ENCODE data around the gene MC3R.

MC3R gene

DNA sequence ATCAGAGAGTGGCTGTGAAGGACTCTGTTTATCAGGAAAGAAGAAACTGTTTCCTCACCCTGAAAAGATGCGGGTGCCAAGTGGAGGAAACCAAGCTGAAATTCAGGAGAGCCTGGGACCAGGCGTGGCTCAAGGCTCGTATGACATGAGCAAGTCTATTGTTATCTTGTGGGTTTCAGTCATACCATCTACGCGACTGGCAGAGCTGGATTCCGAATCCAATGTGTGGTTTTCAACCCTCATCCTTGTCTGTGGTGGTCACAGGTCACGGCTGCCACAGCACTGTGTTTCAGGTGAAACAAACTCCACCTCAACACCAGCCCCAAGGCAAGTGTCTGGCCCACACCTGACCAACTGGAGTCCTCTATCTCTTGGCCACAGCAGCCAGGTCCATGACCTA, 9.1 kb downstream of the MC3R start:
- no peak for DNase-seq

DNA sequence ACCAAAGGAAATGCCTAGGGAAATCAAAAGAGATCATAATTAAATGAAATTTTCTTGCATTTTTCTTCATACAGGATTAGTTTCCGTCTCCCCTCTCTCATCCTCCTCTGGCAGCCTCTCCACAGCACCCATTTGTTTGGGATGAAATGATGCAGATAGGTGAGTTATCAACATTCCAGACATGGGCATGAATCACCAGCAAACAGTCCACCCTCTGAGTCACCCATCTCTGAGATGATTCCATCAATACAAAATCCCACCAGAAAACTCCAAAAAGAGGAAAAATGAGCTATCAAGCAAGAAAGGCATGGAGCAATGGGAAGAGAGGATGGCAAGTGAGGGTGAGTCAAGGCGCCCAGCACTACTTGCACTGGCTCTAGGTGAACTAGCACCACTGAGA, 11.4 kb downstream of the MC3R start:
- no peak for DNase-seq

DNA sequence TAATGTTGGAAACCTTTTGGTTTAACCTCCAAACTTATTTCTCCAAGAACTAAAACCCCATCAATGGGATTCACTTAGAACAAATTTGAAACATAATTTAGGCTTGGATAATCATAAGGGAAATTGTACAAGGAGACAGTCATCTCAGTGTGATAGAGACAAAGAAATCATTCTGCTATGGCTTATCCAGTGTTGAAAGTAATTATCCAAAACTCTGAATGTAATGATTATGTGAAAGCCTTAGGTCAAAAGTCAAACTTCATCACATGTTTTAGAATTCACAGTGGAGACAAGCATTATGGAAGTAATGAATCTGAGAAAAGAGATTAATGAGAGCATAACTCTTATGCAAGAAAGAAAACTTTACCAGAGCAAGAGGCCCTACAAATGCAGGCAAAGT, 20.0 kb downstream of the MC3R start:
- no peak for DNase-seq

DNA sequence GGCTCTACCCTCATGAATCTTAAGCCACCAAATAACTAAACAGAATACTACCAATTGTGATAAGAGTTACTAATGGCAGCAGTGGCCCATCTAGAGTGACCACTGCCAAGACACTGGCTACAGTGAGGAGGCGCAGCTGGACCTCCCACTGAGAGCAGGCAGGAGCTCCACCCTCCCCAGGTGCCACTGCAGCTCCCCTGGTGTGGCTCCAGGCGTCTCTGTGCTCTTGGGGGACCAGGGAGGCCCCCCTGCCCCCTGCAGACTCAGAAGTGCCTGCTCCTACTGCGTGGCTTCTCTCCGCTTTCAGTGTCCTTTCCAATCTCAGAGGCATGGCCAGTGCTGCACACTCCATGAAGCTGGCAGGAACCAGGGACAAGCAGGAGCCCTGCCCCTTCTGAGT, 23.4 kb downstream of the MC3R start:
- no peak for DNase-seq

DNA sequence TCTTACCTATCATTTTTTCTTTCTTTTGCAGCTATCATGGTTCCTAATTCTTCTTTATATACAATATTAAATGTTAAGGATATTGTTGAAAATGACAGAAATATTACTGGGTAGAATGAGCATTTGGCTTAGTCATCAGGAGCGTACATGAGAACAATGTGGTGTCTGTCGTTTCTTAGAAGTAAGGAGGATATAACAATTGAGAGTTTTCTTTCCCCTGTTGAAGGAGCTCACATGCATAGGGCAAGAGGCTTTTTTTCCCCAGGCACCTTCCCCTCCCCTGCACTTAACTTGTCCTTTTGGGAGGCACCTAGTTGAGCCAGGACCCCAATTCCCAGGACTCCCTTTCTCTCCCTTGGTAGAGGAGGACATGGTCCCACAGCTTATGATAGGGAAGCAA, 25.0 kb downstream of the MC3R start:
- no peak for DNase-seq

DNA sequence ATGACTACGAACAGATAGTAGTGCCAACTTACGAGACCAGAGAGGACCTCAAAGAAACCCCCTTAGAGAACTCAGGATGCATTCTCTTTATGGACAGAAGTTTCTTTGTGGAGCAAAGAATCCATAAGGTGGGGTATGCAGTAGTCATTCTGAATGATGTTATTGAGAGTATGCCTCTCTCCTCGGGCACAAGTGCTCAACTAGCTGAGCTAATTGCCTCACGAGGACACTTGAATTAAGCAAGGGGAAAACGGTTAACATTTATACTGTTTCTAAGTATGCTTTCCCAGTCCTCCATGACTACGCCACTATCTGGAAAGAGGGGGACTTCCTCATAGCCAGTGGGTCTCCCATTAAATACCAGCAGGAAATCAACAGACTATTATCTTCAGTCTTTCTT, 25.6 kb downstream of the MC3R start:
- DNase-seq, result no peak

DNA sequence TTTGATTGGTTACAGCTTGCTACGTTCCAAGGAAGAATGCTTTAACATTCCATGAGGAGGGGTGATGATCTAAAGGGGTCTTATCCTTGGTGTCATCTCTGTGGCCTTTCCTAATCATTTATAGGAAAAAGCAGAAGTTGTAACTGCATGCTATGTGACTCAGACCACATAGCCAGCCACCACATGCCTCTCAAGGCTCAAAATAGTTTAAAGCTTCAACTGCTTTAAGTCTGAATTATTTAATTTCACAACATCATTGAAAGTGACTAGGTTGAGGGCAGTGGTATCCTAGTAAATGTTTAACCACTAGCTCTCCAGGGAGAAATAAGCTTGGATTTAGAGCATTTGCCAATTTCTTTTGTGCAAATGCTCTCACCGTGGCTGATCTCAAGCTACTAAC, 29.7 kb downstream of the MC3R start:
- DNase-seq, result no peak

DNA sequence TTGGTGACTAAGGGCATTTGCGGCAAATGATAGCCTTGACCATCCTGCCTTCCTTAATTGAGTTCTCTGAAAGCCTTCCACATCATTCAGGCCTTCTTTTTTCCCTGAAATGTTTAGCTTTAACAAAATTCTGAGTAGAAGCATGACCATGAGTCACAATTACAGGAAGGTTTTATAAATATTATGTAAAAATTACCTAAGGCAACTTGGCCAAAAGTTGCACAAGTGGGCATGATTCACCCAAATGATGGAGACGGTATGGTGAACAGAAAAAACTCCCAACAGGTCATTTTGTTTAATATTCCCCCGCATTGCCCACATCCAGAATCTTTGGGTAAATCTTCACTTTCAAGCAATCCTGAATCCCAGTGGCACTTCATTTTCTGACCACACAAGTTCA, 37.0 kb downstream of the MC3R start:
- DNase-seq, result no peak

DNA sequence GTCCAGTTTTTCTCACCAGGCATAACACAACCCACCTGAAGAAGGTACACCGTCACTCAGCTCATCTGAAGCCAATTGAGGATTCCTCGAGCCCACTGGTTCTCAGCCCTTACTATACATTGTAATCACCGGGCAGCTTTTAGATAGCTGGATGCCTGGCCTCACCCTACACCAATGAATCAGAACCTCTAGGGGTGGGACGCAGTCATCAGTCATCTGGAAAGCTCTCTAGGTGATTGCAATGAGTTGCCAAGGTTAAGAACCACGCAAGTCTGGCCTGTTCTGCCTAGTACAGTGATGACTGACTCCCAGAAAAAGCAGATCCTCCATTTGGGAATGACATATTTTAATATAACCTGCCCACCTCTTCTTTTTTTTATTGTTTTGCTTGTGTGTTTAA, 41.1 kb downstream of the MC3R start:
- DNase-seq, result no peak

DNA sequence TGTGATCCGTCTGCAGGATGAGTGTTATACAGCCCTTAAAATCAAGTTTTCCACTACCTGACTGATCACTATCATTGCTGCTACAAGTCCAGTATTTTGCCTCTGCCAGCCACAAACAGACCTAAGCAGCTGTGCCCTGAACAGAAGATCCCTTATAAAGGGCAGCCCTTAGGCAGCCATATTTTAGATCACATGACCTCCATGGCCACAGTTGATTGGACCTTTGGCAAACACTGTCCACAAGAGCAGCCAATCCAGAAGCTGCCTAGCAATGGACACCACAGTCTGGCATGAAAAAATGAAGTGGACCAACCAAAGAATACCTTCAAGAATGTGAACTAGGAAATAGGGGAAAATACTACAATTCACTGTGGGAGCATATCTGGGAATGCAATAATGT, 50.8 kb downstream of the MC3R start:
- no peak for DNase-seq
